ENCODE data around the gene LDLRAP1.

DNA sequence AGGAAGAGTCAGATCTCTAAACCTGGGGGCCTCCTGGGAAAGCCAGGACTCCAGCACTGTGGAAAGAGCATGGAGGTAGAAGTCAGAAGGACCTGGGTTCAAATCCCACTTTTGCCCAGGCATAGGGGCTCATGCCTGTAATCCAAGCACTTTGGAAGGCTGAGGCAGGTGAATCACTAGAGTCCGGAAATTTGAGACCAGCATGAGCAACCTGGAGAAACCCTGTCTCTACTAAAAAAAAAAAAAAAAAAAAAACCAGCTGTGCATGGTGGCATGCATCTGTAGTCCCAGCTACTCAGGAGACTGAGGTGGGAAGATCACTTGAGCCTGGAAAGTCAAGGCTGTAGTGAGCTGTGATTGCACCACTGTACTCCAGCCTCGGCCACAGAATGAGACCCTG lies 31.8 kb downstream of the LDLRAP1 start:
- TF ChIP-seq, protein P1, sequence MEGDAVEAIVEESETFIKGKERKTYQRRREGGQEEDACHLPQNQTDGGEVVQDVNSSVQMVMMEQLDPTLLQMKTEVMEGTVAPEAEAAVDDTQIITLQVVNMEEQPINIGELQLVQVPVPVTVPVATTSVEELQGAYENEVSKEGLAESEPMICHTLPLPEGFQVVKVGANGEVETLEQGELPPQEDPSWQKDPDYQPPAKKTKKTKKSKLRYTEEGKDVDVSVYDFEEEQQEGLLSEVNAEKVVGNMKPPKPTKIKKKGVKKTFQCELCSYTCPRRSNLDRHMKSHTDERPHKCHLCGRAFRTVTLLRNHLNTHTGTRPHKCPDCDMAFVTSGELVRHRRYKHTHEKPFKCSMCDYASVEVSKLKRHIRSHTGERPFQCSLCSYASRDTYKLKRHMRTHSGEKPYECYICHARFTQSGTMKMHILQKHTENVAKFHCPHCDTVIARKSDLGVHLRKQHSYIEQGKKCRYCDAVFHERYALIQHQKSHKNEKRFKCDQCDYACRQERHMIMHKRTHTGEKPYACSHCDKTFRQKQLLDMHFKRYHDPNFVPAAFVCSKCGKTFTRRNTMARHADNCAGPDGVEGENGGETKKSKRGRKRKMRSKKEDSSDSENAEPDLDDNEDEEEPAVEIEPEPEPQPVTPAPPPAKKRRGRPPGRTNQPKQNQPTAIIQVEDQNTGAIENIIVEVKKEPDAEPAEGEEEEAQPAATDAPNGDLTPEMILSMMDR (IDR thresholded peaks at IDR 0.05) = no peak
- TF ChIP-seq POLR2A (IDR thresholded peaks at IDR 0.05) (no peak), EP300 (IDR thresholded peaks at IDR 0.05) (no peak)

Data from sigmoid colon (tissue), 4 donors.